GM19397 (cell line): ENCODE data around the gene KRTAP2-3.
"Not testable (repeated sequence)": the region's sequence is repeated elsewhere in the genome, so short reads cannot be mapped to it uniquely, and the experiment has no call there.

Source experiments
- ATAC-seq: cut with Tn5 transposase; IDR thresholded peaks from one replicate; pipeline ENCODE4 v1.9.1; 2021; ENCODE audit warnings: mild to moderate bottlenecking, moderate library complexity; ENCODE audit not compliant: unreplicated experiment

Gene KRTAP2-3

GRCh38 chr17:41037853-41038350 lies 22.0 kb downstream of the KRTAP2-3 start:
- ATAC-seq: no peak

DNA sequence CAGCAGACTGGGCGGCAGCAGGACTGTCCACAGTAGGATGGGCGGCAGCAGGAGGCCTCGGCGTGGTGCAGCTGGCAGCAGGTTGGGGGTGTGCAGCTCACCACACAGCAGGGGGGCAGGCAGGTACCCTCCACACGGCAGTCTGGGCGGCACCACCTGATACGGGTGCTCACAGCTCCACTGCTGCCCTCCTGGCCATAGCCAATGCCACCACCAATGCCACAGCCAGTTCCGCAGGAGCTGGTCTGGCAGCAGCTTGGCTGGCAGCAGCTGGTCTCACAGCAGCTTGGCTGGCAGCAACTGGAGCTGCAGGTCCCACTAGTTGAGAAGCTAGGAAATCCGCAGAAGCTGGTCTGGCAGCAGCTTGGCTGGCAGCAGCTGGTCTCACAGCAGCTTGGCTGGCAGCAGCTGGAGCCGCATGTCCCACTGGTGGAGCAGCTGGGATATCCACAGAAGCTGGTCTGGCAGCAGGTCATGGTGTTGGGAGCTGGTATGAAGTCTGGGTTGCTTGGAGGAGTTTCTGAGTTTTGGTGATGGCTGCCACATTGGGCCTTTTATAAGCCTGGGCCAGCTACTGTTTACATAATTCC lies 25.5 kb downstream of the KRTAP2-3 start, which contains the start of gene KRTAP1-3:
TSS of gene KRTAP1-3 (minus strand) at position 529 of the 590 bp plus-strand sequence. CDS start at position 476, 53 bp downstream.
- not testable (repeated sequence) for ATAC-seq

GRCh38 chr17:41029633-41030245 lies 30.2 kb downstream of the KRTAP2-3 start, which contains the start of gene KRTAP1-4:
TSS of gene KRTAP1-4 (minus strand) at chr17:41030195. CDS start at chr17:41030078, 117 bp downstream.
- no peak for ATAC-seq

DNA sequence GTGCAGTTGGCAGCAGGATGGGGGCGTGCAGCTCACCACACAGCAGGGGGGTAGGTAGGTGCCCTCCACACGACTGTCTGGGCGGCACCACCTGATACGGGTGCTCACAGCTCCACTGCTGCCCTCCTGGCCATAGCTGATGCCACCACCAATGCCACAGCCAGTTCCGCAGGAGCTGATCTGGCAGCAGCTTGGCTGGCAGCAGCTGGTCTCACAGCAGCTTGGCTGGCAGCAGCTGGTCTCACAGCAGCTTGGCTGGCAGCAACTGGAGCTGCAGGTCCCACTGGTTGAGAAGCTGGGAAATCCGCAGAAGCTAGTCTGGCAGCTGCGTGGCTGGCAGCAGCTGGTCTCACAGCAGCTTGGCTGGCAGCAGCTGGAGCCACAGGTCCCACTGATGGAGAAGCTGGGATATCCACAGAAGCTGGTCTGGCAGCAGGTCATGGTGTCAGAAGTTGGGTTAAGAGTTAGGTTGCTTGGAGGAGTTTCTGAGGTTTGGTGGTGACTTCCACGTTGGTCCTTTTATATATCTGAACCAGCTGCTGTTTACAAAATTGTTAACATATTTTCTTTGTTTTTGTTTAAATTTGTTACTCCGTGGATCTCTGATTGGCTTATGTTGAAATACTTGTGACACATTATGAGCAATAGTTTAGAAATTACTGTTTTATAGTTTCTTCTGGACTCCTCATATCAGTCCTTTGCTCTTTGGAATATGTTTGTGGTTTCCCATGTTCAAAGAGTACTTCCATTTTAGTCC lies 33.0 kb downstream of the KRTAP2-3 start, which contains the start of gene KRTAP1-5:
TSS of gene KRTAP1-5 (minus strand) at position 494 of the 757 bp plus-strand sequence. CDS start at position 441, 53 bp downstream.
- ATAC-seq: no peak

DNA sequence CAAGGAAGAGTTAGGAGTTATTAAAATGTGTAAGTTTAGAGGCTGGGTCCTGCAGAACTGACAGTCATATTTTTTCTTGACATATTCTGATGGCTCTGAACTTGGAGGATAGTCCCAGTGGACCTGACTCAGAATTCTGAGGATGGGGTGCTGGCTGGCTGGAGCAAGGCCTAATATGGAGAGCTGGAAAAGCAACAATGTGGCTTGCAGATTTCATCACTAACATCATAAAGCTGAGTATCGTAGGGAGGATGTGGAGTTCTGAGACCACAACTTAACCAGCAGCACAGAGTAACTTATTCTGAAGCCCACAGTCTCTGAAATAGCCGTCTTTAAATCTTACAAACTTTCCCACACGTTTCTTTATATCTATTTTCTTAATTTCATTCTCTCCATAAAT lies 35.2 kb downstream of the KRTAP2-3 start:
- no peak for ATAC-seq

GRCh38 chr17:41020336-41020735 lies 39.6 kb downstream of the KRTAP2-3 start:
- ATAC-seq: no peak

- no peak for ATAC-seq
Measured at GRCh38 chr17:41019415-41019814, 40.5 kb downstream of the KRTAP2-3 start.

DNA sequence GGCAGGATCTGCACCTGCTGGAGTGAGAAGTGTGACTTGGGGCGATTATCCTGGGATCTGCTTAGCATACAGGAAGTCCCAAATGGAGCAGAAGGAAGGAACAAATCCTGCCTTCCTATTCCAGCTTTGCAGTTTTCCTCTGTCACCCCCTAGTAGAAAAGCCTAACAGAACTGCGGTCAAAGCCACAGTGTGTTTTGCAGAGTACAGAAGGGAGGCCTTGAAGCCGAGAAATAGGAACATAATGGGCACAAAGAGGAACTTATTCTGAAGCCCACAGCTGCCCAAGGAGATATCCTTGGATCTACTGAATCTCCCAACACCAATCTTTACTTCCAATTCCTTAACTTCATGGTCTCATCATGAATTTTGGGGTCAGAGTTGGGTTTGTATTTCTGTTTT lies 41.4 kb downstream of the KRTAP2-3 start:
- no peak for ATAC-seq

GRCh38 chr17:41016578-41017215 lies 43.2 kb downstream of the KRTAP2-3 start:
- no peak for ATAC-seq

- no peak for ATAC-seq
Measured at GRCh38 chr17:41015454-41015853, 44.5 kb downstream of the KRTAP2-3 start.

DNA sequence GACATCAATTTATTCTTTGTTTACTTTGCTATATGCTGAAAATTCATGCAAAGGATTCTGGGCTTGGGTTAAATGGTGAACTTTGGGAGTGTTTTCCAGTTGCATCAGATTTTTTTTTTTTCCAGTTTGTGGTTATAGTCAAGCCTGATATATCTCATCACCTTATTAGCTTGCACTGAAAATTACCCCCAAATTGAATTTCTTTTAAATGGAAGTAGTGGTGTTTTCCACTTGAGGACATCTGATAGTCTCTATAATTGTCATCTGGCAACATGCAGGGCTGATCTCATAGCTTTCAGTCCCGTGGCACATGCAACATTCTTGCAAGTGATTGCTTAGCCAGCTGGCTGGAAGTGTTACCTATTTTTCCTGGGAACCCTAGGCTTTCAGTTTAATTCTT lies 46.3 kb downstream of the KRTAP2-3 start:
- ATAC-seq: no peak

- ATAC-seq: no peak
Measured at GRCh38 chr17:41013181-41013580, 46.7 kb downstream of the KRTAP2-3 start.

- no peak for ATAC-seq
Measured at GRCh38 chr17:41012326-41013120, 47.4 kb downstream of the KRTAP2-3 start.

- ATAC-seq: no peak
Measured at GRCh38 chr17:41010441-41010840, 49.5 kb downstream of the KRTAP2-3 start.

DNA sequence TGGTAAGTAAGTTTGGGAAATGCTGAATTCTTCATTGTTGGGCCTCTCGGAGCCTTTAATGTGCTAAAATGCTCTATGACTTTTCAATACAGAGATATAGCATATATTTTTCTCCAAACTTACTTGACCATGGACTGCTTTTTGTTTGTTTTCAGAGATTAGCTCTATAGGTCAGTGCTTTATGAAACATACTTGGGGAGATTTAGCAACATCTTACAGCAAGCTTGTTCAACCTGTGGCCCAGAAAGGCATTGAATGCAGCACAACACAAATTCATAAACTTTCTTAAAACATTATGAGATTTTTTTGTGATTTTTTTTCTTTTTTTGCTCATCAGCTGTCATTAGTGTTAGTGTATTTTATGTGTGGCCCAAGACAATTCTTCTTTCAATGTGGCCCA lies 50.0 kb downstream of the KRTAP2-3 start:
- no peak for ATAC-seq

- no peak for ATAC-seq
Measured at GRCh38 chr17:41009301-41009760, 50.6 kb downstream of the KRTAP2-3 start.
